Astrocyte (in vitro differentiated cells and primary cell): ENCODE data around the gene FSTL4.

Source experiments
- CTCF ChIP-seq: IDR thresholded peaks from 2 replicates; pipeline ENCODE4 v1.5.1; 2011; ENCODE audit warnings: low read depth, mild to moderate bottlenecking, inconsistent platforms, low read length, moderate library complexity; ENCODE audit not compliant: insufficient read depth
- EZH2 ChIP-seq: IDR thresholded peaks from 2 replicates; pipeline ENCODE4 v1.6.1; 2012; ENCODE audit warnings: mild to moderate bottlenecking, low read length, inconsistent platforms; ENCODE audit not compliant: insufficient read depth

- TF ChIP-seq CTCF (no peak), EZH2 (no peak)
Measured at GRCh38 chr5:133322743-133323142, 289.6 kb downstream of the FSTL4 start.
